OCI-LY1 (cell line): ENCODE measurements around the gene WWOX.

Experiments used
- H2AFZ ChIP-seq: fragments of 200-600 bp; sonication (generic), shearing (Covaris generic); 2 replicates; pipeline ENCODE4 v1.6.0; 2014; ENCODE audit warnings: antibody characterized with exemption, mild to moderate bottlenecking, low read length
- H3F3A ChIP-seq: fragments of 200-600 bp; sonication (generic), shearing (Covaris generic); 2 replicates; pipeline ENCODE4 v1.6.0; 2014; ENCODE audit warnings: mild to moderate bottlenecking, antibody characterized with exemption, low read length, moderate library complexity; ENCODE audit not compliant: insufficient read depth
- H3K27ac ChIP-seq: fragments of 200-600 bp; sonication (generic); 2 replicates; pipeline ENCODE4 v1.5.1; 2014; ENCODE audit warnings: low read length, mixed run types, mild to moderate bottlenecking, low read depth; ENCODE audit not compliant: poor library complexity, severe bottlenecking
- H3K27me3 ChIP-seq: fragments of 200-600 bp; sonication (generic); 2 replicates; pipeline ENCODE4 v1.6.0; 2014; ENCODE audit warnings: antibody characterized with exemption, mild to moderate bottlenecking, low read length, moderate library complexity; ENCODE audit not compliant: insufficient read depth
- H3K36me3 ChIP-seq: fragments of 200-600 bp; sonication (generic); 2 replicates; pipeline ENCODE4 v1.6.1; 2014; ENCODE audit warnings: mild to moderate bottlenecking, antibody characterized with exemption, low read length, moderate library complexity, mixed read lengths; ENCODE audit not compliant: insufficient read depth
- H3K4me1 ChIP-seq: fragments of 200-600 bp; sonication (generic); 2 replicates; pipeline ENCODE4 v1.5.1; 2014; ENCODE audit warnings: mild to moderate bottlenecking, low read length, moderate library complexity; ENCODE audit not compliant: insufficient read depth, severe bottlenecking
- H3K4me2 ChIP-seq: fragments of 200-600 bp; sonication (generic), shearing (Covaris generic); 2 replicates; pipeline ENCODE4 v1.6.1; 2014; ENCODE audit warnings: low read length
- H3K4me3 ChIP-seq: fragments of 200-600 bp; sonication (generic); 2 replicates; pipeline ENCODE4 v1.5.1; 2014; ENCODE audit warnings: low read length, low read depth, mild to moderate bottlenecking, mixed read lengths; ENCODE audit not compliant: poor library complexity, severe bottlenecking
- H3K79me2 ChIP-seq: fragments of 200-600 bp; shearing (Covaris generic); 2 replicates; pipeline ENCODE4 v1.6.1; 2016; ENCODE audit warnings: mixed run types, low read length, mixed read lengths; ENCODE audit not compliant: insufficient read depth
- H3K9ac ChIP-seq: fragments of 200-600 bp; sonication (generic), shearing (Covaris generic); 2 replicates; pipeline ENCODE4 v1.6.1; 2014; ENCODE audit warnings: mild to moderate bottlenecking, low read length, mixed read lengths
- H3K9me2 ChIP-seq: fragments of 200-600 bp; sonication (generic), shearing (Covaris generic); 2 replicates; pipeline ENCODE4 v1.6.1; 2014; ENCODE audit warnings: low read depth, mild to moderate bottlenecking, low read length, mixed read lengths
- H3K9me3 ChIP-seq: fragments of 200-600 bp; shearing (Covaris generic); 2 replicates; pipeline ENCODE4 v1.6.1; 2014; ENCODE audit warnings: low read length, mixed read lengths
- H4K20me1 ChIP-seq: fragments of 200-600 bp; sonication (generic), shearing (Covaris generic); 2 replicates; pipeline ENCODE4 v1.6.0; 2016; ENCODE audit warnings: mild to moderate bottlenecking, low read length; ENCODE audit not compliant: insufficient read depth
- EZH2 ChIP-seq: fragments of 200-600 bp; sonication (generic), shearing (Covaris generic); IDR thresholded peaks from 2 replicates; pipeline ENCODE4 v1.8.0; 2017; ENCODE audit warnings: borderline replicate concordance, mixed run types, mild to moderate bottlenecking, antibody characterized with exemption, low read length, moderate library complexity, mixed read lengths
- TF ChIP-seq, protein P1 (sequence below): fragments of 200-600 bp; sonication (generic), shearing (Covaris generic); IDR thresholded peaks from 2 replicates; pipeline ENCODE4 v1.5.1; 2017; ENCODE audit warnings: mild to moderate bottlenecking, antibody characterized with exemption, low read length, moderate library complexity, mixed read lengths

Gene WWOX

DNA sequence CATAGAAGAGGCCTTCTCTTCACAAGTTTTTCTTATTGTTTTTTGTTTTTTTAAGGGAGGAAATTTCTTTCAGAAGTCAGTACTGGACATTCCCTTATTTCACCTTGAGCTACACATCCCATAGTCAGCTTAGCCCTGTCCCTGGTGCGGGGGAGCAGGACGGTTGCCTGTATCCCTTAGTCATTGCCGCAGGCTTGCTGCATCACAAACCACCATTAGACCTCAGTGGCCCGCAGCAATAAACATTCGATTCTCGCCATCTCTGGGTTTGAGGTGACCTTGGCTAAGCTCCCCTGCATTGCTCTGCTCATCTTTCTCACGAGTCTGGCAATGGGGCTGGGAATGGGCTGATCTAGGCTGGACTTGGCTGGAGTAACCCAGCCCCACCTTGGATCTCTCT lies 692.5 kb downstream of the WWOX start:
- no peak overlapping the region for H3K9ac ChIP-seq
- no peaks in the 10 kb centered on the region for H4K20me1 ChIP-seq
- H3K4me1 ChIP-seq = no peaks in the 10 kb centered on the region
- no peak overlapping the region for H3K27ac ChIP-seq
- no peaks in the 10 kb centered on the region for H3K9me3 ChIP-seq
- H3K4me3 ChIP-seq = no peak overlapping the region
- no peaks in the 10 kb centered on the region for H3K27me3 ChIP-seq
- no peaks in the 10 kb centered on the region for H3K9me2 ChIP-seq
- TF ChIP-seq EZH2 = no peak
- TF ChIP-seq, protein P1, sequence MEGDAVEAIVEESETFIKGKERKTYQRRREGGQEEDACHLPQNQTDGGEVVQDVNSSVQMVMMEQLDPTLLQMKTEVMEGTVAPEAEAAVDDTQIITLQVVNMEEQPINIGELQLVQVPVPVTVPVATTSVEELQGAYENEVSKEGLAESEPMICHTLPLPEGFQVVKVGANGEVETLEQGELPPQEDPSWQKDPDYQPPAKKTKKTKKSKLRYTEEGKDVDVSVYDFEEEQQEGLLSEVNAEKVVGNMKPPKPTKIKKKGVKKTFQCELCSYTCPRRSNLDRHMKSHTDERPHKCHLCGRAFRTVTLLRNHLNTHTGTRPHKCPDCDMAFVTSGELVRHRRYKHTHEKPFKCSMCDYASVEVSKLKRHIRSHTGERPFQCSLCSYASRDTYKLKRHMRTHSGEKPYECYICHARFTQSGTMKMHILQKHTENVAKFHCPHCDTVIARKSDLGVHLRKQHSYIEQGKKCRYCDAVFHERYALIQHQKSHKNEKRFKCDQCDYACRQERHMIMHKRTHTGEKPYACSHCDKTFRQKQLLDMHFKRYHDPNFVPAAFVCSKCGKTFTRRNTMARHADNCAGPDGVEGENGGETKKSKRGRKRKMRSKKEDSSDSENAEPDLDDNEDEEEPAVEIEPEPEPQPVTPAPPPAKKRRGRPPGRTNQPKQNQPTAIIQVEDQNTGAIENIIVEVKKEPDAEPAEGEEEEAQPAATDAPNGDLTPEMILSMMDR = no peak
- H3K79me2 ChIP-seq = no peaks in the 10 kb centered on the region
- H3K36me3 ChIP-seq = no peaks in the 10 kb centered on the region
- no peak overlapping the region for H2AFZ ChIP-seq
- H3K4me2 ChIP-seq = no peak overlapping the region
- no peaks in the 10 kb centered on the region for H3F3A ChIP-seq

DNA sequence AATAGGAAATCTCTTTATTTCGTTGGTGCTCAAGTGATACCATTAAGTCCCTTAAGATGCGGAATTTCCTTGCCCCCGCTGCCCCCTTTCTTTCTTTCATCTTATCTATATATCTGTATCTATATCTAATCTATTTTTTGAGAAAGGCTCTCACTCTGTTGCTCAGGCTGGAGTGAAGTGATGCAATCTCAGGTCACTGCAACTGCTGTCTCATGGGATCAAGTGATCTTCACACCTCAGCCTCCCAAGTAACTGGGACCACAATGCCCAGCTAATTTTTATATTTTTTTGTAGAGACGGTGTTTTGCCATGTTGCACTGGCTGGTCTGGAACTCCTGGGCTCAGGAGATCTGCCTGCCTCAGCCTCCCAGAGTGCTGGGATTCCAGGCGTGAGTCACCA lies 693.5 kb downstream of the WWOX start:
- H4K20me1 ChIP-seq = no peaks in the 10 kb centered on the region
- no peaks in the 10 kb centered on the region for H3K79me2 ChIP-seq
- no peaks in the 10 kb centered on the region for H3K36me3 ChIP-seq
- H3K9ac ChIP-seq = no peak overlapping the region
- no peak overlapping the region for H3K4me3 ChIP-seq
- H3K9me2 ChIP-seq = no peaks in the 10 kb centered on the region
- H3K27me3 ChIP-seq = no peaks in the 10 kb centered on the region
- no peaks in the 10 kb centered on the region for H3K4me1 ChIP-seq
- TF ChIP-seq EZH2 = no peak
- TF ChIP-seq, protein P1 = no peak
- no peak overlapping the region for H2AFZ ChIP-seq
- H3K4me2 ChIP-seq = no peak overlapping the region
- H3K9me3 ChIP-seq = no peaks in the 10 kb centered on the region
- no peaks in the 10 kb centered on the region for H3F3A ChIP-seq
- H3K27ac ChIP-seq = no peak overlapping the region

DNA sequence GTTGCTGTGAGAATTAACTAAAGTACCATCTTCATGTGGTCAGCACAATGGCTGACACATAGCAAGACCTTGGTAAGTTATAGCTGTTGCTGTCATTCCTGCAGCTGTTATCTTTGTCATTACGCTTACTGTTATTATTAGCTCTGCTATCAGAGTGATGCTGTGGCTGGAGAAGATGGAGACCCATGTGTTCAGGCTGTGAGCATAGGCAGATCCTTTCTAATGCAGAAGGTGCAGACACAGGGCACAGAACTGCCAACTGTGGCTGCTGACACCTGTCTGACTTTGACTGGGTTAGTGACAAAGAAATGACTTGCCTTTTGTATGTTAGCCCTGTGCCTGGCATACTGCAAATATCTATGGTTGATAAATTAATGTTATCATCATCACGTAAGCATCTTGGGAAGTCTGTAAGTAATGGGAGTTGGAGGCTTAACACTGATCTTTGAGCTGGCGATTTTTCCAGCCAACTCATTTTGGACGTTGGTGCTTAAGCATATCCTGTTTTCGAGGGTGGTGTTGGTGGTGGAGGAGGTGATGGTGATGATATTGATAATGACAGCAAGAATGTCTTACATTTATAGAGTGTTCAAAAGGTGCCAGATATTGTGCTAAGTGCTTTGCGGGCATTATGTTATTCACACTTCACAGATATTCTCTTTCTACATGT lies 695.3 kb downstream of the WWOX start:
- Histone ChIP-seq H2AFZ (no peak overlapping the region), H3K9ac (no peak overlapping the region), H3K79me2 (no peaks in the 10 kb centered on the region), H3K4me3 (no peak overlapping the region), H3K4me2 (no peak overlapping the region), H3K4me1 (no peaks in the 10 kb centered on the region), H3K36me3 (no peaks in the 10 kb centered on the region), H4K20me1 (no peaks in the 10 kb centered on the region), H3K27me3 (no peaks in the 10 kb centered on the region), H3K9me2 (no peaks in the 10 kb centered on the region), H3K9me3 (no peaks in the 10 kb centered on the region), H3F3A (no peaks in the 10 kb centered on the region), H3K27ac (no peak overlapping the region)
- no peak for TF ChIP-seq EZH2
- TF ChIP-seq, protein P1 = no peak
